Keratinocyte (primary cell): ENCODE data around the gene NDUFAF8. TPM values are rescaled to one million over a fixed set of nuclear protein-coding genes. Genes with fewer than 3 reads are reported as not detected.

Source experiments
- DNase-seq: peaks from one replicate; pipeline ENCODE4 v3.0.0-alpha.2; 2011; ENCODE audit warnings: low read depth, missing footprints, low spot score
- FAIRE-seq: peaks from 2 replicates; lab custom pipeline; 2011; peaks lifted over from hg19 to GRCh38; lab: Jason Lieb, UNC
- H2AFZ ChIP-seq: 2 replicates; pipeline ENCODE4 v1.6.0; 2012; ENCODE audit warnings: low read length, control low read depth, inconsistent platforms; ENCODE audit not compliant: control insufficient read depth
- H3K27ac ChIP-seq: 2 replicates; pipeline ENCODE4 v1.5.1; 2011; ENCODE audit warnings: low read length; ENCODE audit not compliant: control insufficient read depth, insufficient read depth
- H3K27me3 ChIP-seq: 3 replicates; pipeline ENCODE4 v1.6.0; 2011; ENCODE audit warnings: low read length; ENCODE audit not compliant: control insufficient read depth, insufficient read depth; ENCODE audit errors: extremely low read depth
- H3K36me3 ChIP-seq, 2 experiments: 2 replicates in 1 of 2; 3 replicates in 1 of 2; pipeline ENCODE4 v1.5.1; 2011; ENCODE audit warnings: low read length in 2 of 2, mild to moderate bottlenecking in 1 of 2; ENCODE audit not compliant: control insufficient read depth in 2 of 2, insufficient read depth in 2 of 2; ENCODE audit errors: extremely low read depth in 1 of 2
- H3K4me1 ChIP-seq: 3 replicates; pipeline ENCODE4 v1.5.1; 2011; ENCODE audit warnings: low read length; ENCODE audit not compliant: control insufficient read depth, insufficient read depth; ENCODE audit errors: extremely low read depth
- H3K4me2 ChIP-seq: 3 replicates; pipeline ENCODE4 v1.6.0; 2011; ENCODE audit warnings: low read depth, low read length; ENCODE audit not compliant: control insufficient read depth, insufficient read depth; ENCODE audit errors: extremely low read depth
- H3K4me3 ChIP-seq, 3 experiments: fragments of 200-600 bp in 1 of 3; sonication (generic) in 1 of 3; 2 replicates in 2 of 3; 3 replicates in 1 of 3; pipeline ENCODE4 v1.5.1; 2011 to 2016; ENCODE audit warnings: low read length in 3 of 3, mild to moderate bottlenecking in 3 of 3, control low read depth in 2 of 3, inconsistent platforms in 1 of 3, low read depth in 1 of 3, mixed read lengths in 1 of 3, mixed run types in 1 of 3, moderate library complexity in 1 of 3; ENCODE audit not compliant: control insufficient read depth in 2 of 3, insufficient read depth in 2 of 3; ENCODE audit errors: extremely low read depth in 1 of 3
- H3K79me2 ChIP-seq: 2 replicates; pipeline ENCODE4 v1.6.0; 2012; ENCODE audit warnings: low read length; ENCODE audit not compliant: control insufficient read depth, insufficient read depth
- H3K9ac ChIP-seq: 3 replicates; pipeline ENCODE4 v1.6.0; 2011; ENCODE audit warnings: low read length; ENCODE audit not compliant: control insufficient read depth, insufficient read depth; ENCODE audit errors: extremely low read depth
- H3K9me1 ChIP-seq: 3 replicates; pipeline ENCODE4 v1.6.0; 2011; ENCODE audit warnings: low read length; ENCODE audit not compliant: control insufficient read depth, insufficient read depth; ENCODE audit errors: extremely low read depth
- H3K9me3 ChIP-seq: 2 replicates; pipeline ENCODE4 v1.5.1; 2012; ENCODE audit warnings: low read depth, low read length; ENCODE audit not compliant: control insufficient read depth
- H4K20me1 ChIP-seq: 3 replicates; pipeline ENCODE4 v1.6.0; 2011; ENCODE audit warnings: low read length; ENCODE audit not compliant: control insufficient read depth, insufficient read depth; ENCODE audit errors: extremely low read depth
- EZH2 ChIP-seq: IDR thresholded peaks from one replicate; pipeline ENCODE4 v1.6.1; 2012; ENCODE audit warnings: inconsistent platforms, mild to moderate bottlenecking, low read length, moderate library complexity
- dilution Hi-C: fragments of 300-500 bp; cut with MboI; formaldehyde crosslinking; loops from one replicate; pipeline ENCODE4 v1.7.0; 2020; ENCODE audit warnings: low sequenced_read_pairs; ENCODE audit not compliant: extremely low pct_ligation_motif_present
- polyA plus RNA-seq, 5 experiments: library from polyadenylated mRNA; depleted of rRNA in 3 of 5; stranded (reverse) in 3 of 5; stranded (forward) in 1 of 5; unstranded in 1 of 5; fragments of >200 nt; gene quantifications; 1 replicate in 1 of 5; 2 replicates in 3 of 5; 3 replicates in 1 of 5; pipeline versions ENCODE4 v1.2.1 to v1.2.3, GENCODE V29; 2011 to 2012; ENCODE audit warnings: missing spikeins in 2 of 5, low read depth in 1 of 5, low replicate concordance in 1 of 5
- TF ChIP-seq, protein P1 (sequence below), 3 experiments: IDR thresholded peaks in 1 of 3; conservative IDR thresholded peaks in 1 of 3; optimal IDR thresholded peaks in 1 of 3; 2 replicates in 2 of 3; 3 replicates in 1 of 3; pipeline versions ENCODE3 to v1.5.1; 2011; ENCODE audit warnings: low read length in 3 of 3, mild to moderate bottlenecking in 3 of 3, moderate library complexity in 2 of 3, control low read depth in 1 of 3, inconsistent platforms in 1 of 3; ENCODE audit not compliant: insufficient read depth in 2 of 3; ENCODE audit errors: extremely low read depth in 1 of 3

Gene NDUFAF8
- polyA plus RNA-seq, 1 donor (not counting 4 experiments of a cell fraction or from before 2014, with no cell fraction given) = 171 TPM

DNA sequence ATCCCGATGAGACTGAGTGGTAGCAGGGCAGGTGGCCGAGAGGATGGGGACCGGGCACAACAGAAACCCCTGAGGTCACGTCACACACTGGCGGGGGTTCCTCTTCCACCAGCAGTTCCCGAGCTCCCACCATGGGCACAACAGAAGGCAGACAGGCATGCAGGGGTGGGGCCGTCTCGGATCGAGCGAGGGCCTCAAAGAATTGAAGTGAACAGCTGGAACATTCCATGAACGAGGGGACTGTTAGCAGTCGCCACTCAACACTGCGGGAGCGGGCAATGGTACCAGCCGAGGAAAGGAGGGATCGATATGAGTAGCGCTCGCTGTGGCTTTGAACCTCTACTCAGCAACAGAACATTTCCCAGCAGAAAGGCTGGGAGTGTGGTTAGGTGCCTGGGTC lies 21.6 kb upstream of the NDUFAF8 start:
- TF ChIP-seq EZH2 = no peak
- TF ChIP-seq, protein P1, sequence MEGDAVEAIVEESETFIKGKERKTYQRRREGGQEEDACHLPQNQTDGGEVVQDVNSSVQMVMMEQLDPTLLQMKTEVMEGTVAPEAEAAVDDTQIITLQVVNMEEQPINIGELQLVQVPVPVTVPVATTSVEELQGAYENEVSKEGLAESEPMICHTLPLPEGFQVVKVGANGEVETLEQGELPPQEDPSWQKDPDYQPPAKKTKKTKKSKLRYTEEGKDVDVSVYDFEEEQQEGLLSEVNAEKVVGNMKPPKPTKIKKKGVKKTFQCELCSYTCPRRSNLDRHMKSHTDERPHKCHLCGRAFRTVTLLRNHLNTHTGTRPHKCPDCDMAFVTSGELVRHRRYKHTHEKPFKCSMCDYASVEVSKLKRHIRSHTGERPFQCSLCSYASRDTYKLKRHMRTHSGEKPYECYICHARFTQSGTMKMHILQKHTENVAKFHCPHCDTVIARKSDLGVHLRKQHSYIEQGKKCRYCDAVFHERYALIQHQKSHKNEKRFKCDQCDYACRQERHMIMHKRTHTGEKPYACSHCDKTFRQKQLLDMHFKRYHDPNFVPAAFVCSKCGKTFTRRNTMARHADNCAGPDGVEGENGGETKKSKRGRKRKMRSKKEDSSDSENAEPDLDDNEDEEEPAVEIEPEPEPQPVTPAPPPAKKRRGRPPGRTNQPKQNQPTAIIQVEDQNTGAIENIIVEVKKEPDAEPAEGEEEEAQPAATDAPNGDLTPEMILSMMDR (optimal IDR thresholded peaks at IDR 0.05 in 1 of 3, IDR thresholded peaks at IDR 0.05 in 1 of 3, conservative IDR thresholded peaks at IDR 0.05 in 1 of 3; ENCODE audit: extremely low read depth in 1 of 3, insufficient read depth in 2 of 3, low read length in 3 of 3) = no peak
- H3K4me2 ChIP-seq = no peak overlapping the region
- no peak for FAIRE-seq

DNA sequence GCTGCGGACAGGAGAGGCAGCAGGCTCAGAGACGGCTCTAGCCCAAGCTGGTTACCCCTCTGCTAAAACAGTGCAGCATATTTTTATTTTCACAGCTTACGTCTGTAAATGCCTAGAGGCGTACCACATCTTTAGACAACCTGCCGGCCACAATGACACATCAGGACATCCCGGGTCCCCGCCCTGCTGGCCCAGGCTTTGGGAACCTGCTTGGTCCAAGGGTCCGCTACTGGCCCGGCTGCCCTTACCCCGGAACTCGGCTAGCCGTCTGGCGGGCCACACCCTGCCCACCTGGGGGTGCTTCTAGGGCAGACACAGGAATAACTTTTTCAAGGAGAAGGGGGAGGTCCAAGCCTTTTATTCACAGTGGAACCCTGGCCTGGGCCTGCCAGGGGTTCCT lies 20.7 kb upstream of the NDUFAF8 start:
- H3K9me1 ChIP-seq = no peaks in the 10 kb centered on the region
- dilution Hi-C loops = no loop called here
- no peaks in the 10 kb centered on the region for H3K27me3 ChIP-seq
- no peak overlapping the region for H3K4me3 ChIP-seq
- no peak overlapping the region for H3K9ac ChIP-seq
- TF ChIP-seq, protein P1 (optimal IDR thresholded peaks at IDR 0.05 in 1 of 3, IDR thresholded peaks at IDR 0.05 in 1 of 3, conservative IDR thresholded peaks at IDR 0.05 in 1 of 3; ENCODE audit: extremely low read depth in 1 of 3, insufficient read depth in 2 of 3, low read length in 3 of 3) = no peak
- TF ChIP-seq EZH2 = no peak
- H3K4me1 ChIP-seq = peaks cover 17% of the 10 kb centered on the region
- H2AFZ ChIP-seq = no peak overlapping the region
- DNase-seq (no peak), FAIRE-seq (no peak)
- H3K4me2 ChIP-seq = no peak overlapping the region
- H3K27ac ChIP-seq = no peak overlapping the region
- no peaks in the 10 kb centered on the region for H4K20me1 ChIP-seq
- no peaks in the 10 kb centered on the region for H3K9me3 ChIP-seq
- no peaks in the 10 kb centered on the region for H3K79me2 ChIP-seq
- H3K36me3 ChIP-seq = no peaks in the 10 kb centered on the region

More for the DNA sequence above, 21.6 kb upstream of the NDUFAF8 start:
- no peaks in the 10 kb centered on the region for H3K36me3 ChIP-seq
- no peaks in the 10 kb centered on the region for H3K79me2 ChIP-seq
- no peak overlapping the region for H2AFZ ChIP-seq
- peaks cover 17% of the 10 kb centered on the region for H3K4me1 ChIP-seq
- H3K9ac ChIP-seq = no peak overlapping the region
- H3K27ac ChIP-seq = no peak overlapping the region
- no peaks in the 10 kb centered on the region for H3K9me1 ChIP-seq
- dilution Hi-C loops = no loop called here
- H4K20me1 ChIP-seq = no peaks in the 10 kb centered on the region
- no peak for DNase-seq
- no peaks in the 10 kb centered on the region for H3K27me3 ChIP-seq
- no peaks in the 10 kb centered on the region for H3K9me3 ChIP-seq
- no peak overlapping the region for H3K4me3 ChIP-seq
